ENCODE data around the gene HBG2. TPM values are rescaled to one million over a fixed set of nuclear protein-coding genes. Genes with fewer than 3 reads are reported as not detected.

The HBG2 gene
- total and polyA plus RNA-seq, 9 of the 15 experiments (the other 6 are each of a cell fraction or from before 2014, with no cell fraction given), result 1,626 to 58,619 (median 10,515) TPM

DNA sequence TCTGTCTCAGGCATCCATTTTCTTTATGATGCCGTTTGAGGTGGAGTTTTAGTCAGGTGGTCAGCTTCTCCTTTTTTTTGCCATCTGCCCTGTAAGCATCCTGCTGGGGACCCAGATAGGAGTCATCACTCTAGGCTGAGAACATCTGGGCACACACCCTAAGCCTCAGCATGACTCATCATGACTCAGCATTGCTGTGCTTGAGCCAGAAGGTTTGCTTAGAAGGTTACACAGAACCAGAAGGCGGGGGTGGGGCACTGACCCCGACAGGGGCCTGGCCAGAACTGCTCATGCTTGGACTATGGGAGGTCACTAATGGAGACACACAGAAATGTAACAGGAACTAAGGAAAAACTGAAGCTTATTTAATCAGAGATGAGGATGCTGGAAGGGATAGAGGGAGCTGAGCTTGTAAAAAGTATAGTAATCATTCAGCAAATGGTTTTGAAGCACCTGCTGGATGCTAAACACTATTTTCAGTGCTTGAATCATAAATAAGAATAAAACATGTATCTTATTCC lies 26.1 kb upstream of the HBG2 start (continued):
- TF ChIP-seq, protein P1, sequence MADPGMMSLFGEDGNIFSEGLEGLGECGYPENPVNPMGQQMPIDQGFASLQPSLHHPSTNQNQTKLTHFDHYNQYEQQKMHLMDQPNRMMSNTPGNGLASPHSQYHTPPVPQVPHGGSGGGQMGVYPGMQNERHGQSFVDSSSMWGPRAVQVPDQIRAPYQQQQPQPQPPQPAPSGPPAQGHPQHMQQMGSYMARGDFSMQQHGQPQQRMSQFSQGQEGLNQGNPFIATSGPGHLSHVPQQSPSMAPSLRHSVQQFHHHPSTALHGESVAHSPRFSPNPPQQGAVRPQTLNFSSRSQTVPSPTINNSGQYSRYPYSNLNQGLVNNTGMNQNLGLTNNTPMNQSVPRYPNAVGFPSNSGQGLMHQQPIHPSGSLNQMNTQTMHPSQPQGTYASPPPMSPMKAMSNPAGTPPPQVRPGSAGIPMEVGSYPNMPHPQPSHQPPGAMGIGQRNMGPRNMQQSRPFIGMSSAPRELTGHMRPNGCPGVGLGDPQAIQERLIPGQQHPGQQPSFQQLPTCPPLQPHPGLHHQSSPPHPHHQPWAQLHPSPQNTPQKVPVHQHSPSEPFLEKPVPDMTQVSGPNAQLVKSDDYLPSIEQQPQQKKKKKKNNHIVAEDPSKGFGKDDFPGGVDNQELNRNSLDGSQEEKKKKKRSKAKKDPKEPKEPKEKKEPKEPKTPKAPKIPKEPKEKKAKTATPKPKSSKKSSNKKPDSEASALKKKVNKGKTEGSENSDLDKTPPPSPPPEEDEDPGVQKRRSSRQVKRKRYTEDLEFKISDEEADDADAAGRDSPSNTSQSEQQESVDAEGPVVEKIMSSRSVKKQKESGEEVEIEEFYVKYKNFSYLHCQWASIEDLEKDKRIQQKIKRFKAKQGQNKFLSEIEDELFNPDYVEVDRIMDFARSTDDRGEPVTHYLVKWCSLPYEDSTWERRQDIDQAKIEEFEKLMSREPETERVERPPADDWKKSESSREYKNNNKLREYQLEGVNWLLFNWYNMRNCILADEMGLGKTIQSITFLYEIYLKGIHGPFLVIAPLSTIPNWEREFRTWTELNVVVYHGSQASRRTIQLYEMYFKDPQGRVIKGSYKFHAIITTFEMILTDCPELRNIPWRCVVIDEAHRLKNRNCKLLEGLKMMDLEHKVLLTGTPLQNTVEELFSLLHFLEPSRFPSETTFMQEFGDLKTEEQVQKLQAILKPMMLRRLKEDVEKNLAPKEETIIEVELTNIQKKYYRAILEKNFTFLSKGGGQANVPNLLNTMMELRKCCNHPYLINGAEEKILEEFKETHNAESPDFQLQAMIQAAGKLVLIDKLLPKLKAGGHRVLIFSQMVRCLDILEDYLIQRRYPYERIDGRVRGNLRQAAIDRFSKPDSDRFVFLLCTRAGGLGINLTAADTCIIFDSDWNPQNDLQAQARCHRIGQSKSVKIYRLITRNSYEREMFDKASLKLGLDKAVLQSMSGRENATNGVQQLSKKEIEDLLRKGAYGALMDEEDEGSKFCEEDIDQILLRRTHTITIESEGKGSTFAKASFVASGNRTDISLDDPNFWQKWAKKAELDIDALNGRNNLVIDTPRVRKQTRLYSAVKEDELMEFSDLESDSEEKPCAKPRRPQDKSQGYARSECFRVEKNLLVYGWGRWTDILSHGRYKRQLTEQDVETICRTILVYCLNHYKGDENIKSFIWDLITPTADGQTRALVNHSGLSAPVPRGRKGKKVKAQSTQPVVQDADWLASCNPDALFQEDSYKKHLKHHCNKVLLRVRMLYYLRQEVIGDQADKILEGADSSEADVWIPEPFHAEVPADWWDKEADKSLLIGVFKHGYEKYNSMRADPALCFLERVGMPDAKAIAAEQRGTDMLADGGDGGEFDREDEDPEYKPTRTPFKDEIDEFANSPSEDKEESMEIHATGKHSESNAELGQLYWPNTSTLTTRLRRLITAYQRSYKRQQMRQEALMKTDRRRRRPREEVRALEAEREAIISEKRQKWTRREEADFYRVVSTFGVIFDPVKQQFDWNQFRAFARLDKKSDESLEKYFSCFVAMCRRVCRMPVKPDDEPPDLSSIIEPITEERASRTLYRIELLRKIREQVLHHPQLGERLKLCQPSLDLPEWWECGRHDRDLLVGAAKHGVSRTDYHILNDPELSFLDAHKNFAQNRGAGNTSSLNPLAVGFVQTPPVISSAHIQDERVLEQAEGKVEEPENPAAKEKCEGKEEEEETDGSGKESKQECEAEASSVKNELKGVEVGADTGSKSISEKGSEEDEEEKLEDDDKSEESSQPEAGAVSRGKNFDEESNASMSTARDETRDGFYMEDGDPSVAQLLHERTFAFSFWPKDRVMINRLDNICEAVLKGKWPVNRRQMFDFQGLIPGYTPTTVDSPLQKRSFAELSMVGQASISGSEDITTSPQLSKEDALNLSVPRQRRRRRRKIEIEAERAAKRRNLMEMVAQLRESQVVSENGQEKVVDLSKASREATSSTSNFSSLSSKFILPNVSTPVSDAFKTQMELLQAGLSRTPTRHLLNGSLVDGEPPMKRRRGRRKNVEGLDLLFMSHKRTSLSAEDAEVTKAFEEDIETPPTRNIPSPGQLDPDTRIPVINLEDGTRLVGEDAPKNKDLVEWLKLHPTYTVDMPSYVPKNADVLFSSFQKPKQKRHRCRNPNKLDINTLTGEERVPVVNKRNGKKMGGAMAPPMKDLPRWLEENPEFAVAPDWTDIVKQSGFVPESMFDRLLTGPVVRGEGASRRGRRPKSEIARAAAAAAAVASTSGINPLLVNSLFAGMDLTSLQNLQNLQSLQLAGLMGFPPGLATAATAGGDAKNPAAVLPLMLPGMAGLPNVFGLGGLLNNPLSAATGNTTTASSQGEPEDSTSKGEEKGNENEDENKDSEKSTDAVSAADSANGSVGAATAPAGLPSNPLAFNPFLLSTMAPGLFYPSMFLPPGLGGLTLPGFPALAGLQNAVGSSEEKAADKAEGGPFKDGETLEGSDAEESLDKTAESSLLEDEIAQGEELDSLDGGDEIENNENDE (IDR thresholded peaks at IDR 0.05; ENCODE audit: low read depth, low read length), result no peak
- TF ChIP-seq NCOA1 (IDR thresholded peaks at IDR 0.05; ENCODE audit: low read depth) (peak; percentile 95), ZNF217 (CRISPR knock-in tag; IDR thresholded peaks at IDR 0.05) (no peak), REST (IDR thresholded peaks at IDR 0.05; ENCODE audit: borderline replicate concordance) (peak; percentile 53; the same call in 1 of the 2 replicates), REST (CRISPR knock-in tag; IDR thresholded peaks at IDR 0.05; ENCODE audit: low read depth) (no peak), ZNF395 (CRISPR knock-in tag; IDR thresholded peaks at IDR 0.05) (peak; percentile 98), POLR2G (IDR thresholded peaks at IDR 0.05; ENCODE audit: low read depth, low read length) (no peak)
